GM19043 (cell line): ENCODE data around the gene KIF25.
"Not testable (repeated sequence)": the region's sequence is repeated elsewhere in the genome, so short reads cannot be mapped to it uniquely, and the experiment has no call there.

ENCODE experiments used
- ATAC-seq: cut with Tn5 transposase; IDR thresholded peaks from one replicate; pipeline ENCODE4 v1.9.1; 2021; ENCODE audit warnings: low read depth; ENCODE audit not compliant: unreplicated experiment

Gene KIF25

GRCh38 chr6:167993169-167993568 is 4.3 kb upstream of the KIF25 start:
- no peak for ATAC-seq

GRCh38 chr6:167993831-167994230 is 3.6 kb upstream of the KIF25 start:
- no peak for ATAC-seq

- no peak for ATAC-seq
These were observed 2.2 kb upstream of the KIF25 start for GRCh38 chr6:167995302-167995701.

- no peak for ATAC-seq
These were observed 1.7 kb upstream of the KIF25 start for GRCh38 chr6:167995731-167996151.

- ATAC-seq = no peak
These were observed 859 bp upstream of the KIF25 start for GRCh38 chr6:167996424-167997199.

- no peak for ATAC-seq
These were observed 744 bp downstream of the KIF25 start for GRCh38 chr6:167998215-167998614.

GRCh38 chr6:168000198-168001028 is 2.9 kb downstream of the KIF25 start:
- no peak for ATAC-seq

GRCh38 chr6:168001029-168001332 is 3.5 kb downstream of the KIF25 start:
- no peak for ATAC-seq

GRCh38 chr6:168001514-168001913 is 4.0 kb downstream of the KIF25 start:
- not testable (repeated sequence) for ATAC-seq

GRCh38 chr6:168002804-168003203 is 5.3 kb downstream of the KIF25 start:
- no peak for ATAC-seq

- ATAC-seq = no peak
These were observed 6.6 kb downstream of the KIF25 start for GRCh38 chr6:168004023-168004422.

- ATAC-seq = no peak
These were observed 7.5 kb downstream of the KIF25 start for GRCh38 chr6:168004945-168005344.

- ATAC-seq = no peak
These were observed 8.3 kb downstream of the KIF25 start for GRCh38 chr6:168005796-168006195.

- ATAC-seq = no peak
These were observed 10.3 kb downstream of the KIF25 start for GRCh38 chr6:168007592-168008338.

- ATAC-seq = no peak
These were observed 11.9 kb downstream of the KIF25 start for GRCh38 chr6:168009331-168009730.

GRCh38 chr6:168011291-168011690 is 13.8 kb downstream of the KIF25 start:
- no peak for ATAC-seq

- no peak for ATAC-seq
These were observed 15.2 kb downstream of the KIF25 start for GRCh38 chr6:168012431-168013249.

- ATAC-seq = no peak
These were observed 15.9 kb downstream of the KIF25 start for GRCh38 chr6:168013250-168013915.

GRCh38 chr6:168014428-168014827 is 17.0 kb downstream of the KIF25 start:
- no peak for ATAC-seq

- ATAC-seq = no peak
These were observed 17.5 kb downstream of the KIF25 start for GRCh38 chr6:168015009-168015408.
